Measurements from ENCODE around the gene NELFA.
"Not testable (repeated sequence)": the region's sequence is repeated elsewhere in the genome, so short reads cannot be mapped to it uniquely, and the experiment has no call there.

Gene NELFA

DNA sequence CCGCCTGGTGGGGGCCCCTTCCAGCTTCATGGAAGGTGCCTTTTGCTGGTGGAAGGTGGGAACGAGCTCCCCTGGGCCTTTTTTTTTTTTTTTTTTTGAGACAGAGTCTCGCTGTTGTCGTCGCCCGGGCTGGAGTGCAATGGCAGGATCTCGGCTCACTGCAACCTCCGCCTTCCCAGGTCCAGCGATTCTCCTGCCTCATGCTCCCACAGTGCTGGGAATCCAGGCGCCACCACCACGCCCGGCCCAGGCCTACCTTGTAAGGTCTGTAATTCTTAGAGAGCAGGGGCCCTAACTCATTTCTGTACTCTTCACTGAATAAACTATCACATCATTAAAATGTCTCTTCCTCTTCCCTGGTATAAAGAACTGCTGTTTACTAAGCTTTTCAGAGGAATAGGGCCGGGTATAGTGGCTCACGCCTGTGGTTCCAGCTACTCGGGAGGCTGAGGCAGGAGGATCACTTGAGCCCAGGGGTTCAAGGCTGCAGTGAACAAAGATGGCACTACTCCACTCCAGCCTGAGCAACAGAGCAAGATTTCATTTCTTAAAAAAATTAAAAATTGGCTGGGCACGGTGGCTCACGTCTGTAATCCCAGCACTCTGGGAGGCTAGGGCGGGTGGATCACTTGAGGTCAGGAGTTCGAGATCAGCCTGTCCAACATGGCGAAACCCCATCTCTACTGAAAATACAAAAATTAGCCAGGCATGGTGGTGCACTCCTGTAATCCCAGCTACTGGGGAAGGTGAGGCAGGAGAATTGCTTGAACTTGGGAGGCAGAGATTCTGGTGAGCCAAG is 14.9 kb downstream of the NELFA start:
- not testable (repeated sequence) for DNase-seq (ENCODE audit: low read depth in 2 of 2)

DNA sequence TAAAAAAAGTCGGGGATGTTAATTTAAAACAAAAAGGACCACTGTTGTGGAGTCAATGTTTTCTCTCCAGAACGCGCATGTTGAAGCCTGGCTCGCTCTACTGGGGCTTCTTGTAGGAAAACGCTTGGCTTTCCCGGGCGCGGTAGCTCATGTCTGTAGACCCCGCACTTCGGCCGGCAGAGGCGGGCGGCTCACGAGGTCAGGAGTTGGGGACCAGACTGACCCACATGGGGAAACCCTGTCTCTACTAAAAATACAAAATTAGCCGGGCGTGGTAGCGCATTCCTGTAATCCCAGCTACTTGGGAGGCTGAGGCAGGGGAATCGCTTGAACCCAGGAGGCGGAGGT is 15.6 kb downstream of the NELFA start:
- DNase-seq (ENCODE audit: low read depth in 2 of 2), result no peak

DNA sequence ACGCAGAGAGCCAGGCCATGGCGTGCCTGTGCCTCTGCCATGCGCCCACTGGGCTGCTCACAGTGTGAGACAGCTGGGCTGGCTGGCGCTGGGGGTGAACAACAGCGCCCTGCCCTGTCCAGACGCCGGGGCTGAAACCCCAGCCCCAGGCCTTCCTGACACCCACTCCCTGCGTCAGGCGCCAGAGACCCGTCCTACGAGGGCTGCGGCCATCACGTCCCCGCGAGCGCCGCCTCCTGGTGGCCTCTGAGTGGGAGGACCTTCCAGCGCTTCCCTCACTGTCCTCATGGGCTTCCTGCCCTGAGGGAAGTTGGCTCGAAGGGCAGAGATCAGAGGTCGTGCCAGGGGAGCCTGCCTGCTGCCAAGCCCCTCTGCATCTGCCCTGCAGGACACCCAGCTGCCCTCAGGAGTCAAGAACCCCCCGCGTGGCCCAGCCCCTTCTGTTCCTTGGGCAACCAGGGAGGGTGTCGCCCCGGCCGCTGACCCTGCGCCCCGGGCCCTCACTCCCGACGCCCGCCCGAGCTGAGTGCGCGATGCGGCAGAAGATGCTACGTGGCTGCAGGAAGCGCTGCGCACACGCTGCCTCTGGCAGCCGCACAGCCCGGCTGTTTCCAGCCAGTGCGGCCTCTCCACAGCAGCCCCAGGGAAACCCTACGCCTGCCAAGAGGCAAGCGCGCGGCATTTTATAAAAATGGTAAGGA is 16.2 kb downstream of the NELFA start:
- DNase-seq (ENCODE audit: low read depth in 2 of 2), result no peak

DNA sequence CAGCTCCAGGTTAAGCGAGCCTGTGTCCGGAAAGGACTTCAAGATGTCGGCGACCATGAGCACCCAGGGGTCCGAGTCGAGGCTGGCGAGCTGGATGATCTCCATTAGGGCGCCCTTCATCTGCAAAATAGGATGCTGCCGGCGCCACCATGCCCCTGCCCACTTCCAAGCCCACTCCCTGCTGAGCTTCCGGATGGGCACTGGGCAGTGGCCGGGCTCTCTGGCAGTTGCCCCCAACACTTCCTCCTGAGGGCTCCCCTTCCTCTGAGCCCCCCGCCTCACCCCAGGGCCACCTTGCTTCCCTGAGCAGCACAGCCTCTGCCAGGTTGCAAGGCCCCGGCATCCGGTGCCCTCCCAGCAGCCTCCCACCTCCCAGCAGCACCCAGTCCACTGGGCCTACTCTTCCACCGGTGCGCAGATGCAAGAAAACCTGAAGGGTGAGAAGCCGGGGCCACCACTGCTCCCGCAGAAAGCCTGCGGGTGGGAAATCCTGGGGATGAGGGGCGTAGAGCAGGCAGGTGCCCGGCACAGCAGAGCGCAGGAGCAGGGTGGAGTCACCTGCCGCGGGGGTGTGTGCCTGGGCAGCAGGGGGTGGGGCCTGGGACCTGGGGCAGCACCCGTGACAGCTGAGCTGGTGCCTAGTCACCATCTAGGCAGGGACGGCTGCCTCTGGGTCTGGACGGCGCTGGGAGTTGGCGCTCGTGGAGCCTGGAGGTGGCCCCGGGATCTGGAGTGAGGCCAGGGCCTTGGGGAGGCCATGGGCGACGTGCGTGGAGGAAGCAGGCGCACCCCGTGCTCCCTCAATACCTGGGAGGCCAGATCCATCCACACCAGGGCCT is 17.0 kb downstream of the NELFA start:
- no peak for DNase-seq (ENCODE audit: low read depth in 2 of 2)

DNA sequence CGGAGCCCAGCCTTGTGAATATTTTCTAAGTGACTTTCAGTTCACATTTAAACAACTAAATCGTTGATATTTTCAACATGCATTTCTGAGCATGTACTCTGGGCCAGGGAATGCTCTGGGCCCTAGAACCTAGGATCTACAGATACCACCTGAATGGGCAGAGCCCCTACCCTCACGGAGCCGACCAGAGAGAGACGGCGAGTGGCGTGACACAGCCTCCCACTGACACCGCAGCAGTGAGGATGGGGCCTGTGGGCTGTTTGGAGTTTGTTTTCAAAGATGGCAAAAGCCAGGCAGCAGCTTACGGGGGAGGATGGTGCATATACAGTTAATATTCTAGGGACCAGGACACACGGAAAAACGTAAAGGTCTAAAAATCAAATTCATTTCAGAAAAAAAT is 17.7 kb downstream of the NELFA start:
- no peak for DNase-seq (ENCODE audit: low read depth in 2 of 2)

DNA sequence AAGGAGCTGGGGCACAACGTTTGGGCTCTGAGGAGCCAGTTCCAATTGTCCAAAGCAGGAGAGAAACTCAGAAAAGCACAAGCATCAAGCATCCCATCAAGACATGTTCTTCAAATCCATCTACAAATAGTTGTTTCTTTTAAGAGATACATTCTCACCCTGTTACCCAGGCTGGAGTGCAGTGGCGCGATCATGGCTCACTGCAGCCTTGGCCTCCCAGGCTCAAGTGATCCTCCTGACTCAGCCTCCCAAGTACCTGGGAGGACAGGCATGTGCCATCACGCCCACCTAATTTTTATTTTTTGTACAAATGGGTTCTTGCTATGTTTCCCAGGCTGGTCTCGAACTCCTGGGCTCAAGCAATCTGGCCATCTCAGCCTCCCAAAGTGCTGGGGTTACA is 18.1 kb downstream of the NELFA start:
- no peak for DNase-seq (ENCODE audit: low read depth in 2 of 2)

DNA sequence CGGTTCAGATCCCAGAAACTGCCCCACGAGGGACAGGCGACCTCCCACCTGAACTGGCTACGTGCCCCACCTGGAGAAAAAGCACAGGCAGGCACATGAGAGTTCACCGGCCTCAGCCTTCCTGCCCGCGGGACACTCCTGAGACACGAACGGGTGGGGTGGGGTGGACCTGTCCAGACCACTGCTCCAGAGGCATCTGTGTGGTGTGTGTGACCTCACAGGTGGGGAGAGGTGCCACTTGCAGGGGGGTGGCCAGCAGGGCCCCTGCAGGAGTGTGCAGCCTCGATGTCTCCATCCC is 18.5 kb downstream of the NELFA start:
- DNase-seq (ENCODE audit: low read depth in 2 of 2), result no peak

DNA sequence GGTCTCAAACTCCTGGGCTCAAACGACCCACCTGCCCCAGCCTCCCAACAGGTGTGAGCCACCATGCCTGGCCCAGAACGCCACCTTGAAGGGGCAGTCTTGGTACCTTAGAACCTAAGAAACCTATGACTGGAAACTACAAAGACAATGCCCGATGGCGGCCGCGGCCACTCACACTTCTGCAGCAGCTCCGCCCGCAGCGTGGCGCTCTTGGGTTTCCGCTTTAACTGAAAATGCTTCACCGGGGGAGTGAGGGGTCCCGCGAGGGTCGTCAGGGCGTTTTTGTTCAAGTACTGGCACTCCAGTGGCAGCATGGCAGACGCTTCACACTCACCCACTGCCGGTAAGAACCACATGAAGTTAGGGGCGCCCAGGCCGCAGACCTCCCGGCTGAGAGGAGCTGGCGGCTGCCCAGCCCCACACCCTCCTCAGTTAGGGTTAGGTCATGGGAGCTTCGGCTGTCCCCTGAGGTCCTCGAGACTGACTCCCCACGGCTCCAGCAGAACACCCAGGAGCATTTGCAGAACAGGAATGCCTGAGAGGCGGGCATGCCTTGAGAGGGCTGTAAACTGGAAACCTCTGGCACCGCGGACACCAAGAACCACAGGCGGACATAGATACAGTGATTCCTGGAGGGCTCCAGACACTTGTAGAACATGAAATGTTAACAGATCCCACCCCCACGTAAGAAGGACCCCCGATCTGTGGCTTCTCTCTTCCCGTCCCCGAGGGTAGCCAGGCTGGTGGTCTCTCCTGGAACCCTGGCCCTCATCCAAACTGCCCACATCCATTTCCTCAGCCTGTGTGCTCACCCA is 19.0 kb downstream of the NELFA start:
- no peak for DNase-seq (ENCODE audit: low read depth in 2 of 2)

DNA sequence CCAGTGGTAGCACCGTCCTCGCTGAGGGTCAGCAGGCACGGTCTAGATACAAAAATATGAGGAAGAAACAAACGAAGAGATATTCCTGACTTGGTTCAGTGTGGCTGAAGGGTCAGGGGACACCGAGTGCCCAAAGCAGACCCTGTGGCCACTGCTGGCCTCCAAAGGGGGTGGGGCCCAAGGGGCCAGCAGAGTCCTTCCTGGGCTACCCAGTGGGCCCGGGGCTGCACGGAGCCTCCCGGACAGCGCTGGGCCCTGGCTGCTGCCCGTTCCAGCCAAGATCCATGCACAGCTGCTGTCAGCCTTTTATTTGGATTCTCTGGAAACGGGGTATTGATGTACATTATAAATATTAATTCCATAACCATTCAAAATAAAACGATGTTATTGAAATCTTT is 20.4 kb downstream of the NELFA start:
- DNase-seq (ENCODE audit: low read depth in 2 of 2), result no peak

DNA sequence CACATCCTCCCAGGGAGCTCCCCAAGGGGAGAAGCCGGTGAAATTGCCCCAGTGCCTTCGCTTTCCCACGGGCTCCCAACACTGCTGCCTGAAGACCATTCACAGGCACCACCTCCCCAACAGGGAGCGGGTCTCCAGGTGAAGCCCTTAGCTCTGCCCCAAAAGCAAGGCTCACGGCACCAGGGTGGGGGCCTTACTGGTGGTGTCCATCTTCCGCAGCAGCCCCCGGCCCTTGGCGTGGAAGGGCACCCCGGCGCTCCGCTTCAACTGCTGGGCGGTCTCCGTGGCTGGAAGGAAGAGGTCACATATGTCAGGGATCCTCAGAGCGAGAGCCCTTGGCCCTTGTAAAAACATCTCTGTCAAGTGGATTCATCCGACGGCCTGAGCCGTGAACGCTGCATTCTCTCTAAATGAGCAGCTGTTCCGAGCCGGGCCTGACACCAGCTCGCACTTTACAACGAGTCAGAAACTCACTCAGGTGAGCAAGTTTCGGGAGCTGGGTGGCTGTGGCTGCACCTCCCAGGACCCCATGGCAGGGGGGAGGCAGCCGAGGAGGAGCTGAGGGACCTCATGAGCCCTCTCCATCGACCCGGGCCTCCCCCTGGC is 20.9 kb downstream of the NELFA start:
- DNase-seq (ENCODE audit: low read depth in 2 of 2), result no peak

DNA sequence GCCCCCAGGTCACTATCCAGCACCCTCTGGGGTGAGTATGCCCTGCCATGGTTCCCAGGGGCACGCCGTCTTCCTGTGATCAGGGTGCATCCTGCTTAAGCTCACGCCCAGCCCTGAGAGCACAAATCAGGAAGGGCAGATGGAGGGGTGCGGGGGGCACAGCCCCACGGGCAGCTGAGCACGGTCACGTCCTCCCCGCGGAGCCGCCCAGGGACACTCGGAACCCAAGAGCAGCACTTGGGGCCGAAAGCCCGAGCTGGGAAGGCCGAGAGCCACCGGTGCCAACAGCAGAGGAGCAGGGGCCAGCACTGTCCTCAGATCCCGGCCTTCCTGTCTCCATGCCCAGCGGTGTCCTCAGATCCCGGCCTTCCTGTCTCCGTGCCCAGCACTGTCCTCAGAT is 21.5 kb downstream of the NELFA start:
- DNase-seq (ENCODE audit: low read depth in 2 of 2), result no peak

DNA sequence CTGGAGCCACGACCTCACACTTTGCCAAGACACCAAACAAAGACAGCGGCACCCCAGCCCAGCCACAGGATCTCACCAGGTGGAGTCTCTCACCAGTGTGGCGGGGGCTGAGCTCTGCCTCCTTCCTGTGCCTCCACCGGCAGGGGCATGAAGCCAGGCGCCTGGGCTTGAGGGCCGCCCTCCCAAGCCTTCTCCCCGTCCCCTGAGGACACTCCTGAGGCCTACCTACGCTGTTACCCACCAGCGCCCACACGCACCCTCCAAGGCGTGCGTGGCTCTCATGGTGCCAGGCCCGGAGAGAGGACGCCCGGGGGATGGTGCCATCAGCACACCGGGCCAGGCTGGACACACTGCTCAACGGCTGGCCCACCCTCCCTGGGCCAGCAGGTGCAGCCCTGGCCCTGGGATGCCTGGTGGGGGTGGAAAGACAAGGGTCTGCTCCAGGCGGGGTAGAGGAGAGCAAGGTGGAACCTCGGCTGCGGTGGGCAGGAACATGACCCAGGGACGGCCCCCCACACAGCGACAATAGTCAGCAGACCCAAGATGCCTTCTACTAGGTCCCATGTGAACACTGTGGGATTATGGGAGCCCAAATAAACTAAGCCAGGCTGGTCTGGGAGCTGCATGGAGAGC is 22.1 kb downstream of the NELFA start:
- DNase-seq (ENCODE audit: low read depth in 2 of 2), result no peak

DNA sequence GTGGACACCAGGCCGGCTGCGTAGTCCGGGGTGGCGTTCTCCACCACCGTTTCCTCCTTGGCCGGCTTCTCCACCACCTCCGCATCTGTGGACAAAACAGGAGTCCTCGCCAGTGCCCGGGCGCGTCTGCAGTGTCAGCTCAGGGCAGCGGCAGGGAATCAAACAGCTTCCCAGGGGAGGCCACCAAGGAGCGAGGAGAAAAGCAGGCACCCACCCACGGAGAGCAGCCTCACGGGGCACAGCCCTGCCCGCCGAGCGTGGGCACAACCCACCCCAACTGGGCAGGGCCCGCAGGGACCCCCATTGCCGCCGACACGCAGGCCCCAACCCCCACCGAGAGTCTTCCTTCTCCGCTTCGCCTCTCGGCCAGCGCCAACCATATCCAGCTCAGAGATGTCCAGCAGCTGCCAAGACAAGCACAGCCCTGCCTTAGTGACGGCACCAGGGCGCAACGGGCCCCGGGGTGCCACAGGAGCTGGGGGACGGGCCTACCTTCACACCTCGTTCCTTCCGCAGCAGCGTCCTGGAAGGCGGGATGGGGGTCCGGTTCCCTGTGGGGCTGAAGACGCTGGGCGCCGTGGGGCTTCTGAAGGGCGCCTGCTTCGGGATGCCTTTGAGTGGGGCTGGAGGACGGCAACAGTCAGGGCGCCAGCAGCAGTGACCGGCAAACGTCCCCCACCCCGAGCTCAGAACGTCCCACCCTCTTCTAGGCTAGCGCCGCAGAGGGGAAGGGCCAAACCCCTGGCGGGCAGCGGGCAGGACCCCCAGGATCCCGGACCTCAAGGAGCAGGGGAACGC is 22.8 kb downstream of the NELFA start:
- DNase-seq (ENCODE audit: low read depth in 2 of 2), result no peak

DNA sequence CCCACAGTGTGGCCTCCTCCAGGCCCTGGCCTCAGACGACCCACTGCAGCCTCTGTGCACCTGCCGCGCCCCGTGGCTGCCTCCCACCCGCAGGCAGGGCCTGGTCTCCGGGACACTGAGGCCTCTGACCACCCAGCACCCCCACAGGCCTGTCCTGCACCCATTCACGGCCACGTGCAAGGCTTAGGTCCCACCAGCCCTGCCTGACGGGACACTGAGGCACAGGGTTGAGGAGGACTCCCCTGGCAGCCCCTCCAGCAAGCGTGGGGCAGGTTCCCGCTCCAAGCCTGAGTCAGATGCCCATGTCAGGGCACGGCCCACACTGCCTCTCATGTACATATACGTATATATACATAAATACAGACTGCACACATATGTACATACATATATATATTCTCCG is 23.5 kb downstream of the NELFA start:
- no peak for DNase-seq (ENCODE audit: low read depth in 2 of 2)

DNA sequence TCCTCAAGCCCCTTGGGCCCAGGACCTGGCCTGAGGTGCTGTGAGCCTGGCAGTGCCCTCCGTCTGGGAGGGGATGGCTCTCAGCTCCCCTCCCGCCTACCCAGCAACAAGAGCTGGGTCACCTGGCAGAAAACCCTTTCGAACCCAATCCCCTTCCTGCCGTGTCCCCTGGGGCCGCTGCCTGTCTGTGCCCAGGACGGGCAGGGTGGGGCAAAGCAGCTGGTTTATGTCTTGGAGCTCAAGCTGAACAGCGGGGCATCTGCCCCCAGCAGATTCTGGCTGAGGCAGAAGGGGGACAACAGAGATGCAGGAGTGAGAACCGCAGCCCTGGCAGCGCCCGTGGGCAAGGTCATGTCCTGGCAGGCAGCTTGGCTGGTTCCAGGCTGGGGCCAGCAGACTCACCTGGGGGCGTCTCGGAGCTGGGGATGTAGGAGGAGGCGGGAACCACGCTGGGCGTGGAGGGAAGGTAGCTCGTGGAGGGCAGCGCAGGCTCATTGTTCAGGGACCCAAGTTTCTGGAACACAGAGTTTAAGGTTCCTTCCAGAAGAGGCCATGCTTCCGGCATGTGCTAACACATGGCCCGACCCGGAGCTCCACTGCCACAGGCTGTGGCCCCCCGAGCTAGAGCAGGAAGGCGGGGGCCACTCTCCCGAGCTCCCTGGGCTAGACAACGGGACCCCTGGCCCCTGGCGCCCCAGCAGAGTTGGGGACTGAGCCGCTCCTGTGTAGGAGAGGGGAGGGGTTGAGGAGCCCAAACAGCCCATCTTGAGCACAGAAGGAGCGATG is 24.2 kb downstream of the NELFA start:
- DNase-seq (ENCODE audit: low read depth in 2 of 2), result no peak

DNA sequence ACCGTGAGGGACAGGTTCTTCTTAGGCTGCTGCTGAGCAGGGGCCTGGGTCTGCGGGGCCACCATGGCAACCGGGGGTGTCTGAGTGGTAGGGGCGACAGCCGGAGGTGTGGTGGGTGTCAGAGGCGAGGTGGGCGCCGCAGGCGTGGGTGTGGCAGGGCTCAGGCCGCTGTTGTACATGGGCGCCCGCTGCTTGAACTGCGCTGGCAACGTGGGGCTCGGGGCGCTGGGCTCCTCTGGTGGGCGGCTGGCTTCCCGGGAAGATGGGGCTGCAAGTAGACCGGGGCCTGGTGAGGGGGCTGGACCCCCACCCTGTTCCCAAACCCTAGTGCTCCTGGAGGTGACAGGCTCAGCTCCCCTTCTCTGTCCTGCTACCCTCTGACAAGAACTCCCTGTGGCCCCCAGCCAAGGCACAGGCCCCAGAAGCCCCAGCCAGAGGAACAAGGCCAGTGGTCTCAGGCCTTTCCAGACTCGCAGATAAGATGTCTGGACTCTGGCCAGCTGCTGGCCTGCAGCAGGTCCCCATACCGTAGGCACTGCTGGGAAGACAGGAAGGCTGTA is 24.8 kb downstream of the NELFA start:
- DNase-seq (ENCODE audit: low read depth in 2 of 2), result no peak

DNA sequence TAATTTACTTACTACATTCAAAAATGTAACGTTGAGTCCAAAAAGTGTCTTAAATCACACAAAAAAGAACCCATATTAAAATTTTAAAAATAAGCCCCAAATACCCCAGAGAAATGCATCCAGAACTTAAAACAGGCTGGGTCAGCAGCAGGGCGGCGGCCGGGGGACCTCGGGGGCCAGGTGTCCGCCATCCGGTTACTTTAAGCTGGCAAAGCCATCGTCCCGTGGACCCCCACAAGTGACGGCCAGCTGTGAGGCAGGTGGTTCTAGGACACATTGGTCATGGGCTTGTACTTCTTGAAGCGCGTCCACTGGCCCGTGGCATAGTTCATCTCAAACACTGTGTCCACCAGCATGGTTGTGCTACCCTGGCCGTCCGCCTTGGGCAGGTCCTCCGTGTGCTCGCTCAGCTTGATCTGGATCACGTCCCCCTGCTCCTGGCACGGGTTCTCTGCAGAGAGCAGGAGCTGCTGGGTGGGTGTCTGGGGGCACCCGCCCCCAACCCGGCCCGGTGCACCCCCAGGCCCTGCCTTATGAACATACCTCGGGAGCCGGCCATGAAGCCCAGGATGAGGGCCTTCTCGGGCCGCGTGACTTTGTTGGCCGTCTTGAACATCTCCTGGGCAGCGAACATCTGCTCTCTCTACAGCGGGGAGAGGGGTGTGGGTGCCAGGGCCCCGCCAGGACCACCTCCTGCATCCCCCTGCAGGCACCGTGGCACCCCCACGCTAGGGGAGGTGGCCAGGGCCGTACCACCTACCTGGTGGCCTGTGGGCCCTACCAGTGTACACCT is 25.5 kb downstream of the NELFA start:
- no peak for DNase-seq (ENCODE audit: low read depth in 2 of 2)

Data from stimulated activated CD4-positive, alpha-beta T cell treated with anti-CD3 and anti-CD28 coated beads, Interleukin-4, amount 100 ng/mL, for 48 hours (primary cell).